ENCODE data around the gene PCNX2.

GRCh38 chr1:233217832-233218231 is 77.7 kb downstream of the PCNX2 start:
- TF ChIP-seq EZH2 (IDR thresholded peaks at IDR 0.05; ENCODE audit: insufficient read depth, poor library complexity, severe bottlenecking) (no peak), EZH2phosphoT487 (IDR thresholded peaks at IDR 0.05; ENCODE audit: insufficient read depth, low read depth) (no peak)

All from GM23248 (cell line).